ENCODE data around the gene KRTAP4-11. TPM values are rescaled to one million over a fixed set of nuclear protein-coding genes. Genes with fewer than 3 reads are reported as not detected.

KRTAP4-11 gene
- total RNA-seq, 1 experiment from 2014 or later = not detected

DNA sequence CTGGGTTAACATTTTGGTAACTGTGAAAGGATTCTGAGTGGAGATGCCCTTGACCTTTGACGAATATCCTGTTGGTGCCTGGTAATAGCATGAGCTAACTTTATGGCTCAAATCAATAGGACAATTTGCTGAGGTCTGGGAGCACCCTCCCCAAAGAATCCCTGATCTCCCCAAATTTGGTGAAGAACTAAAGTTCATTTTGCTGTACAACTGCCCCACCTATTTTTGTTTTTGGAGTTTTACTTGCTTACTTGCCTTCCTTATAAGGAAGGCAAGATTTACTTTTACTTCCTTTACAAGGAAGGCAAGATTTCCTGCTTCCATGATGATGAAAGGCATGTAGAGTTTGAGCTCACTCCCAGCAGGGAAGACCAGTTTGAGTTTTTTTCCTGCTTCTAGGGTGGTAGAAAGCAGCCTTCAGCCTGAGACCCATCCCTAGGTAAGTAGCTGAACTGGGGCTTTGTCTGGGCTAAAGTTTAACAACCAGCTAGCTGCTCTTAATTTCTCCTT lies 10.2 kb downstream of the KRTAP4-11 start:
- ATAC-seq (no peak), DNase-seq (ENCODE audit: low read depth, low spot score) (no peak)
- ChIA-PET RAD21 (ENCODE audit: low non-redundant PET in 1 of 2, low total read pairs in 2 of 2, uncharacterized antibody in 2 of 2, unreplicated experiment in 2 of 2) (no interaction called here), POLR2A (no interaction called here), CTCF (no interaction called here)
- Histone ChIP-seq H3K4me3 (replicated peaks in 1 of 2; ENCODE audit: low read depth in 1 of 2, low read length in 2 of 2) (no peak overlapping the region), H2AFZ (ENCODE audit: low read depth, low read length, poor library complexity, severe bottlenecking) (peak overlapping the region; percentile 22), H3K4me2 (ENCODE audit: low read length) (no peak overlapping the region), H4K20me1 (ENCODE audit: insufficient read depth) (no peaks in the 10 kb centered on the region), H3K9me2 (ENCODE audit: insufficient read depth) (no peaks in the 10 kb centered on the region), H3K36me3 (ENCODE audit: control insufficient read depth in 1 of 2, insufficient read depth in 2 of 2, low read length in 2 of 2) (peaks cover 0 to 23% of the 10 kb centered on the region in 2 experiments; a peak in 2 of 4 replicates), H3K9me3 (ENCODE audit: control insufficient read depth in 1 of 2, insufficient read depth in 1 of 2, low read depth in 1 of 2, low read length in 2 of 2) (peaks cover 4 to 21% of the 10 kb centered on the region in 2 experiments; a peak in 3 of 4 replicates), H3K4me1 (ENCODE audit: control insufficient read depth in 1 of 2, insufficient read depth in 2 of 2, low read length in 2 of 2) (peaks cover 13 to 36% of the 10 kb centered on the region in 2 experiments), H3K79me2 (ENCODE audit: insufficient read depth, low read length) (no peaks in the 10 kb centered on the region), H3K27ac (ENCODE audit: low read depth, low read length) (no peak overlapping the region), H3K27me3 (ENCODE audit: insufficient read depth, low read length) (no peaks in the 10 kb centered on the region), H3K9ac (ENCODE audit: low read length) (no peak overlapping the region)
- no TSS peak for BruUV-seq (replicated peaks)
- intact Hi-C loops (cut with micrococcal nuclease) = no loop called here
- TF ChIP-seq POLR2A (IDR thresholded peaks at IDR 0.05; ENCODE audit: borderline replicate concordance, extremely low read depth, insufficient read depth, insufficient read length) = no peak
- no peak for TF ChIP-seq CEBPB (IDR thresholded peaks at IDR 0.05; ENCODE audit: low read depth)
- no peak for TF ChIP-seq RAD21 (IDR thresholded peaks at IDR 0.05; ENCODE audit: low read depth)
- no peak for TF ChIP-seq ATF3 (IDR thresholded peaks at IDR 0.05)
- TF ChIP-seq, protein P1, sequence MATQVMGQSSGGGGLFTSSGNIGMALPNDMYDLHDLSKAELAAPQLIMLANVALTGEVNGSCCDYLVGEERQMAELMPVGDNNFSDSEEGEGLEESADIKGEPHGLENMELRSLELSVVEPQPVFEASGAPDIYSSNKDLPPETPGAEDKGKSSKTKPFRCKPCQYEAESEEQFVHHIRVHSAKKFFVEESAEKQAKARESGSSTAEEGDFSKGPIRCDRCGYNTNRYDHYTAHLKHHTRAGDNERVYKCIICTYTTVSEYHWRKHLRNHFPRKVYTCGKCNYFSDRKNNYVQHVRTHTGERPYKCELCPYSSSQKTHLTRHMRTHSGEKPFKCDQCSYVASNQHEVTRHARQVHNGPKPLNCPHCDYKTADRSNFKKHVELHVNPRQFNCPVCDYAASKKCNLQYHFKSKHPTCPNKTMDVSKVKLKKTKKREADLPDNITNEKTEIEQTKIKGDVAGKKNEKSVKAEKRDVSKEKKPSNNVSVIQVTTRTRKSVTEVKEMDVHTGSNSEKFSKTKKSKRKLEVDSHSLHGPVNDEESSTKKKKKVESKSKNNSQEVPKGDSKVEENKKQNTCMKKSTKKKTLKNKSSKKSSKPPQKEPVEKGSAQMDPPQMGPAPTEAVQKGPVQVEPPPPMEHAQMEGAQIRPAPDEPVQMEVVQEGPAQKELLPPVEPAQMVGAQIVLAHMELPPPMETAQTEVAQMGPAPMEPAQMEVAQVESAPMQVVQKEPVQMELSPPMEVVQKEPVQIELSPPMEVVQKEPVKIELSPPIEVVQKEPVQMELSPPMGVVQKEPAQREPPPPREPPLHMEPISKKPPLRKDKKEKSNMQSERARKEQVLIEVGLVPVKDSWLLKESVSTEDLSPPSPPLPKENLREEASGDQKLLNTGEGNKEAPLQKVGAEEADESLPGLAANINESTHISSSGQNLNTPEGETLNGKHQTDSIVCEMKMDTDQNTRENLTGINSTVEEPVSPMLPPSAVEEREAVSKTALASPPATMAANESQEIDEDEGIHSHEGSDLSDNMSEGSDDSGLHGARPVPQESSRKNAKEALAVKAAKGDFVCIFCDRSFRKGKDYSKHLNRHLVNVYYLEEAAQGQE (IDR thresholded peaks at IDR 0.05; ENCODE audit: low read depth) = no peak
- no peak for TF ChIP-seq JUND (IDR thresholded peaks at IDR 0.05)
- TF ChIP-seq, protein P2, sequence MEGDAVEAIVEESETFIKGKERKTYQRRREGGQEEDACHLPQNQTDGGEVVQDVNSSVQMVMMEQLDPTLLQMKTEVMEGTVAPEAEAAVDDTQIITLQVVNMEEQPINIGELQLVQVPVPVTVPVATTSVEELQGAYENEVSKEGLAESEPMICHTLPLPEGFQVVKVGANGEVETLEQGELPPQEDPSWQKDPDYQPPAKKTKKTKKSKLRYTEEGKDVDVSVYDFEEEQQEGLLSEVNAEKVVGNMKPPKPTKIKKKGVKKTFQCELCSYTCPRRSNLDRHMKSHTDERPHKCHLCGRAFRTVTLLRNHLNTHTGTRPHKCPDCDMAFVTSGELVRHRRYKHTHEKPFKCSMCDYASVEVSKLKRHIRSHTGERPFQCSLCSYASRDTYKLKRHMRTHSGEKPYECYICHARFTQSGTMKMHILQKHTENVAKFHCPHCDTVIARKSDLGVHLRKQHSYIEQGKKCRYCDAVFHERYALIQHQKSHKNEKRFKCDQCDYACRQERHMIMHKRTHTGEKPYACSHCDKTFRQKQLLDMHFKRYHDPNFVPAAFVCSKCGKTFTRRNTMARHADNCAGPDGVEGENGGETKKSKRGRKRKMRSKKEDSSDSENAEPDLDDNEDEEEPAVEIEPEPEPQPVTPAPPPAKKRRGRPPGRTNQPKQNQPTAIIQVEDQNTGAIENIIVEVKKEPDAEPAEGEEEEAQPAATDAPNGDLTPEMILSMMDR (IDR thresholded peaks at IDR 0.05 in 2 of 3, conservative IDR thresholded peaks at IDR 0.05 in 1 of 3; ENCODE audit: borderline replicate concordance in 1 of 3, insufficient read depth in 1 of 3, low read depth in 2 of 3, low read length in 2 of 3) = no peak
- TF ChIP-seq EGR1 (IDR thresholded peaks at IDR 0.05; ENCODE audit: low read depth) = no peak
- TF ChIP-seq MAX (IDR thresholded peaks at IDR 0.05) = no peak
- no peak for TF ChIP-seq SIN3A (IDR thresholded peaks at IDR 0.05; ENCODE audit: low read depth)
- TF ChIP-seq CBX3 (IDR thresholded peaks at IDR 0.05; ENCODE audit: low read depth) = no peak
- no peak for TF ChIP-seq ZNF274 (IDR thresholded peaks at IDR 0.05; ENCODE audit: low read depth, low read length)
- TF ChIP-seq EZH2 (IDR thresholded peaks at IDR 0.05) = no peak
